ENCODE measurements around the gene MRPL43.
"Not testable (repeated sequence)": the region's sequence is repeated elsewhere in the genome, so short reads cannot be mapped to it uniquely, and the experiment has no call there.

The MRPL43 gene

DNA sequence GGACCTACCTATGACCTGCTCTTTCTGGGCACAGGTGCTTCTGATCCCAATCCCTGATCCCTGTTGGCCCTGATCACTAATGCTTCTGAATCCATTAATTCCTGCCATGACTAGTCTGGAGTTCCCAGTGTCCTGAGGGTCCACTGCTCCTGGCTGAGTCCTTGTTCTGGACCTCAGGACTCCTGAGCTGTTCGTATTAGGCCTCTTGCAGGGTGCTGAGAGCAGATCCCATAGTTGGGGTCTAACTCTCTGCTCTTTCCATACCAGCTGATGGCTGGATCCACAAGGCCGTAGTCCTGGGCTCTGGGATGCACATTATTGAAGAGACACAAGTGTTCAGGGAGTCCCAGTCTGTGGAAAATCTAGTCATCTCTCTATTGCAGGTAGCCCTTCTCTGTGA is 7.0 kb downstream of the MRPL43 start:
- no peak for TF ChIP-seq SUZ12 (IDR thresholded peaks at IDR 0.05; ENCODE audit: extremely low read depth, insufficient read depth, insufficient read length)
- H3K4me1 ChIP-seq (ENCODE audit: insufficient read depth, insufficient read length), result no peaks in the 10 kb centered on the region

DNA sequence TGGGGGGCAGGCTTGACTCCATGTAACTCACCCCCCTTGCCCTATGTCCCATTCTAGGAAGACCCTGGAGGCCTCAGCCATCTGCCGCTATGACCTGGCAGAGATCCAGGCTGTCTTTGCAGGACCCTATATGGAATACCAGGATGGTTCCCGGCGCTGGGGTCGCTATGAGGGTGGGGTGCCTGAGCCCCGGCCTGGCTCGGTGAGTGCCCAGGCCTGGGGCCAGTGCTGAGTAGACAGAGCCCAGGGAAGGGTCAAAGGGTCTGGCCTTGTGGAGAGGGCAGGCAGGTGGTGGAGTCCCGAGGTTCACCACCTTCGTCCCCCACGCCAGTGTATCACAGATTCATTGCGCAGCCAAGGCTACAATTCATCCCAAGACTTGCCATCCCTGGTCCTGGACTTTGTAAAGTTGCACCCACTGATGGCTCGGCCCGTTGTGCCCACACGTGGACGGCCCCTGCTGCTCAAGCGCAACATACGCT is 7.5 kb downstream of the MRPL43 start:
- no peak for DNase-seq (ENCODE audit: low read depth, low spot score)
- TF ChIP-seq YY1 (IDR thresholded peaks at IDR 0.05; ENCODE audit: insufficient read depth, insufficient read length) (no peak), ZNF274 (IDR thresholded peaks at IDR 0.05; ENCODE audit: low read depth, low read length) (no peak), SUZ12 (IDR thresholded peaks at IDR 0.05; ENCODE audit: extremely low read depth, insufficient read depth, insufficient read length) (no peak)
- Histone ChIP-seq H3K9ac (ENCODE audit: insufficient read length, low read depth) (no peak overlapping the region), H3K36me3 (ENCODE audit: insufficient read depth, insufficient read length, low read length) (peaks cover 42% of the 10 kb centered on the region), H3K27me3 (ENCODE audit: insufficient read depth, insufficient read length) (no peaks in the 10 kb centered on the region), H3K9me3 (ENCODE audit: insufficient read depth, low read length) (no peaks in the 10 kb centered on the region), H3K4me1 (ENCODE audit: insufficient read depth, insufficient read length) (no peaks in the 10 kb centered on the region), H3K4me3 (ENCODE audit: insufficient read length, low read depth) (no peak overlapping the region)

More for the DNA sequence above, 7.0 kb downstream of the MRPL43 start:
- H3K4me3 ChIP-seq (ENCODE audit: insufficient read length, low read depth), result no peak overlapping the region
- no peaks in the 10 kb centered on the region for H3K9me3 ChIP-seq (ENCODE audit: insufficient read depth, low read length)
- no peaks in the 10 kb centered on the region for H3K27me3 ChIP-seq (ENCODE audit: insufficient read depth, insufficient read length)
- H3K36me3 ChIP-seq (ENCODE audit: insufficient read depth, insufficient read length, low read length), result peaks cover 44% of the 10 kb centered on the region
- H3K9ac ChIP-seq (ENCODE audit: insufficient read length, low read depth), result no peak overlapping the region
- no peak for DNase-seq (ENCODE audit: low read depth, low spot score)

DNA sequence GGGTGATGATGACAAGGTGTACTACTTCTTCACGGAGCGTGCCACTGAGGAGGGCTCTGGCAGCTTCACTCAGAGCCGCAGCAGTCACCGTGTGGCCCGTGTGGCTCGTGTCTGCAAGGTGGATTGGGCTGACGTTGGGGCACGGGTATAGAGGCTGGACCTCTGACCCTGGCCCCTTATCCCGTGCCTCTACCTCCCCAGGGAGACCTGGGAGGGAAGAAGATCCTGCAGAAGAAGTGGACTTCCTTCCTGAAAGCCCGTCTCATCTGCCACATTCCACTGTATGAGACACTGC is 8.4 kb downstream of the MRPL43 start:
- Histone ChIP-seq H3K36me3 (ENCODE audit: insufficient read depth, insufficient read length, low read length) (peaks cover 42% of the 10 kb centered on the region), H3K27me3 (ENCODE audit: insufficient read depth, insufficient read length) (no peaks in the 10 kb centered on the region), H3K9me3 (ENCODE audit: insufficient read depth, low read length) (no peaks in the 10 kb centered on the region), H3K4me1 (ENCODE audit: insufficient read depth, insufficient read length) (no peaks in the 10 kb centered on the region), H3K9ac (ENCODE audit: insufficient read length, low read depth) (no peak overlapping the region), H3K4me3 (ENCODE audit: insufficient read length, low read depth) (no peak overlapping the region)
- TF ChIP-seq ZNF274 (IDR thresholded peaks at IDR 0.05; ENCODE audit: low read depth, low read length) (no peak), SUZ12 (IDR thresholded peaks at IDR 0.05; ENCODE audit: extremely low read depth, insufficient read depth, insufficient read length) (no peak), YY1 (IDR thresholded peaks at IDR 0.05; ENCODE audit: insufficient read depth, insufficient read length) (no peak)
- no peak for DNase-seq (ENCODE audit: low read depth, low spot score)

DNA sequence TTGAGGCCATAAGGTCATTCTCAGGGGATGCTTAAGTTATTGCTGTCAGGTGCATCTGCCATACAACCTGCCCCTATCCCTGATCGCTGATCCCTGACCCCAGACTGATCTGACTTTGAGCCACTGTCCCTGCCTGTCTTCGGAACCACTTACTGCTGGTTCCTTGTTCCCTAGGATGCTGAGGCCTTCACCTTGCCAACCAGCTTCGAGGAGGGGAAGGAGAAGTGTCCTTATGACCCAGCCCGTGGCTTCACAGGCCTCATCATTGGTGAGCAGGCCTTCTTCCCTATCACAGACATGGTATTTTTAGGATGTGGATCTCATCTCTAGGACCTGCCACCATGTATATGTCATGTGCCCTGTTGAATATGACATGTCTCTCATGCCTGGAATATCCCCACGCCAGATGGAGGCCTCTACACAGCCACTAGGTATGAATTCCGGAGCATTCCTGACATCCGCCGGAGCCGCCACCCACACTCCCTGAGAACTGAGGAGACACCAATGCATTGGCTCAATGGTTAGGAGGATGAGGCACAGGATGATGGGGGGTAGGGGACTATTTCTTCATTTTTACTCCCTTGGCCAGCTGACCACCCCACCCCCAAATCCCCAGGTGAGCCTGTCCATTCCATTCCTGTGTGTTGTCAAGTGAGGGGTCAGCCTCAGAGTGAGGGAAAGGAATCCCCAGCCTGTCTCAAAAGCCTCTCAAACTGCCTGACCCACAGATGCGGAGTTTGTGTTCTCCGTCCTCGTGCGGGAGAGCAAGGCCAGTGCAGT is 9.0 kb downstream of the MRPL43 start:
- H3K4me3 ChIP-seq (ENCODE audit: insufficient read length, low read depth), result no peak overlapping the region
- peaks cover 40% of the 10 kb centered on the region for H3K36me3 ChIP-seq (ENCODE audit: insufficient read depth, insufficient read length, low read length)
- no peaks in the 10 kb centered on the region for H3K4me1 ChIP-seq (ENCODE audit: insufficient read depth, insufficient read length)
- DNase-seq (ENCODE audit: low read depth, low spot score), result no peak
- no peaks in the 10 kb centered on the region for H3K27me3 ChIP-seq (ENCODE audit: insufficient read depth, insufficient read length)
- TF ChIP-seq SUZ12 (IDR thresholded peaks at IDR 0.05; ENCODE audit: extremely low read depth, insufficient read depth, insufficient read length) (no peak), ZNF274 (IDR thresholded peaks at IDR 0.05; ENCODE audit: low read depth, low read length) (no peak), YY1 (IDR thresholded peaks at IDR 0.05; ENCODE audit: insufficient read depth, insufficient read length) (no peak)
- H3K9me3 ChIP-seq (ENCODE audit: insufficient read depth, low read length), result no peaks in the 10 kb centered on the region
- no peak overlapping the region for H3K9ac ChIP-seq (ENCODE audit: insufficient read length, low read depth)

DNA sequence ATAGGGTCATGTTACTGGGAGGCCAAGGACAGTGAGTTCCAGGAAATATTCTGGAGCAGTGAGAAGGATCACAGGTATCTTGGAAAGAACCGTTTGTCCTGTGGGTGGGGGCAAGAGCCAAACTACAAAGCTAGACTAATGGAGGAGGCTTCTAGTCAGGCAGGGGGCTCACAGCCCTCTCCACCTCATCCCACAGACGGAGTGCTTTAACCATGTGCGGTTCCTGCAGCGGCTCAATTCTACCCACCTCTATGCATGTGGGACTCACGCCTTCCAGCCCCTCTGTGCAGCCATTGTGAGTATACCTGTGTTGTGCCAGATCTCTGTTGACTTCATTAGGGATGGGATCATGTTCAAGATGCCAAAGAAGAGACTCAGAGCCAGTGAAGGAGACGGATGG is 9.9 kb downstream of the MRPL43 start:
- H3K4me3 ChIP-seq (ENCODE audit: insufficient read length, low read depth), result no peak overlapping the region
- H3K9ac ChIP-seq (ENCODE audit: insufficient read length, low read depth), result no peak overlapping the region
- no peaks in the 10 kb centered on the region for H3K9me3 ChIP-seq (ENCODE audit: insufficient read depth, low read length)
- TF ChIP-seq ZNF274 (IDR thresholded peaks at IDR 0.05; ENCODE audit: low read depth, low read length) (no peak), SUZ12 (IDR thresholded peaks at IDR 0.05; ENCODE audit: extremely low read depth, insufficient read depth, insufficient read length) (no peak), YY1 (IDR thresholded peaks at IDR 0.05; ENCODE audit: insufficient read depth, insufficient read length) (no peak)
- DNase-seq (ENCODE audit: low read depth, low spot score), result no peak
- peaks cover 5% of the 10 kb centered on the region for H3K4me1 ChIP-seq (ENCODE audit: insufficient read depth, insufficient read length)
- peaks cover 35% of the 10 kb centered on the region for H3K36me3 ChIP-seq (ENCODE audit: insufficient read depth, insufficient read length, low read length)
- no peaks in the 10 kb centered on the region for H3K27me3 ChIP-seq (ENCODE audit: insufficient read depth, insufficient read length)

DNA sequence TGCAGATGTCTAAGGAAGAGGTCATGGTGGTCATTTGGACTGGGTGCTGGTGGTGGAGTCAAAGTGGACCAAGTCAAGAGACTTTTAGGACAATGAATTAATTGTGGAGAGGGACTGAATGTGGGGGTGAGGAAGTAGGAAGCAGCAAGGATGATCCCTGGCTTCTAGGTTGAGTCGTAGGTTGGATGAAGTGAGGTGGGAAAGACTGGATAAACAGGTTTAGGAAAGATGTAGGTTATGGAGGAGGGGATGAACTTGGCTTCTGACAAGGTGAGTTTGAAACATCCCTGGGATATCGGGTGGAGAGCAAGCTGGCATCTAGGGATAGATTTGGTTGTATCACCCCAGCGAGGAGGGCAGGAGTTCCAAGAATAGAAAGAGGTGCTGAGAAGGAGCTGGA is 10.4 kb downstream of the MRPL43 start:
- no peak for DNase-seq (ENCODE audit: low read depth, low spot score)
- Histone ChIP-seq H3K36me3 (ENCODE audit: insufficient read depth, insufficient read length, low read length) (peaks cover 32% of the 10 kb centered on the region), H3K9ac (ENCODE audit: insufficient read length, low read depth) (no peak overlapping the region), H3K4me1 (ENCODE audit: insufficient read depth, insufficient read length) (peaks cover 8% of the 10 kb centered on the region), H3K27me3 (ENCODE audit: insufficient read depth, insufficient read length) (no peaks in the 10 kb centered on the region), H3K9me3 (ENCODE audit: insufficient read depth, low read length) (no peaks in the 10 kb centered on the region), H3K4me3 (ENCODE audit: insufficient read length, low read depth) (no peak overlapping the region)
- TF ChIP-seq ZNF274 (IDR thresholded peaks at IDR 0.05; ENCODE audit: low read depth, low read length) (no peak), SUZ12 (IDR thresholded peaks at IDR 0.05; ENCODE audit: extremely low read depth, insufficient read depth, insufficient read length) (no peak), YY1 (IDR thresholded peaks at IDR 0.05; ENCODE audit: insufficient read depth, insufficient read length) (no peak)

DNA sequence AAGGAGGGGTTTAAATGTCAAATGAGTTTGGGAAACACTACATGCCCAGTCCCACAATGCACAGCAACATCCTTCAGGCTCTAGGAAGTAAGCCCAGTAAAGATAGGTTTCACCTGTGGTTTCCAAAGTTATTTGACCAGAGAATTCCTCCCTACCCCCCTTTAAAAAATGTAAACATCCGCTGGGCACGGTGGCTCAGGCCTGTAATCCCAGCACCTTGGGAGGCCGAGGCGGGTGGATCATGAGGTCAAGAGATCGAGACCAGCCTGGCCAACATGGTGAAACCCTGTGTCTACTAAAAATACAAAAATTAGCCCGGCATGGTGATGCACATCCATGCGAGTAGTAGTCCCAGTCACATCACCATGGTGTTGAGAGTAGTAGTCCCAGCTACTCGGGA is 11.9 kb downstream of the MRPL43 start:
- H3K36me3 ChIP-seq (ENCODE audit: insufficient read depth, insufficient read length, low read length), result peaks cover 19% of the 10 kb centered on the region
- not testable (repeated sequence) for H3K9ac ChIP-seq (ENCODE audit: insufficient read length, low read depth); H3K27me3 ChIP-seq (ENCODE audit: insufficient read depth, insufficient read length)

More for the DNA sequence above, 11.9 kb downstream of the MRPL43 start:
- not testable (repeated sequence) for H3K4me3 ChIP-seq (ENCODE audit: insufficient read length, low read depth); H3K9me3 ChIP-seq (ENCODE audit: insufficient read depth, low read length); DNase-seq (ENCODE audit: low read depth, low spot score)
- H3K4me1 ChIP-seq (ENCODE audit: insufficient read depth, insufficient read length), result peaks cover 19% of the 10 kb centered on the region
